K562 treated with DMSO at 1 percent for 4 hours (cell line): ENCODE data around the gene COIL. TPM values are rescaled to one million over a fixed set of nuclear protein-coding genes. Genes with fewer than 3 reads are reported as not detected.

Experiments used
- total RNA-seq: library from RNA; unstranded; fragments of 300-600 nt; gene quantifications from 2 replicates; pipeline ENCODE4 v1.2.3, GENCODE V29; 2022; ENCODE audit not compliant: insufficient read depth

The COIL gene
- total RNA-seq, result 13.0 and 14.6 TPM in 2 replicates

GRCh38 chr17:56960596-56961538 is at the start of gene COIL:
Gene COIL (minus strand): TSS chr17:56961050. CDS start chr17:56961019, 31 bp downstream.

GRCh38 chr17:56977673-56978395 is 17.0 kb upstream of the COIL start, which contains the start of gene SCPEP1:
Gene SCPEP1 (plus strand): TSS chr17:56978131. CDS start chr17:56978160, 29 bp downstream.

DNA sequence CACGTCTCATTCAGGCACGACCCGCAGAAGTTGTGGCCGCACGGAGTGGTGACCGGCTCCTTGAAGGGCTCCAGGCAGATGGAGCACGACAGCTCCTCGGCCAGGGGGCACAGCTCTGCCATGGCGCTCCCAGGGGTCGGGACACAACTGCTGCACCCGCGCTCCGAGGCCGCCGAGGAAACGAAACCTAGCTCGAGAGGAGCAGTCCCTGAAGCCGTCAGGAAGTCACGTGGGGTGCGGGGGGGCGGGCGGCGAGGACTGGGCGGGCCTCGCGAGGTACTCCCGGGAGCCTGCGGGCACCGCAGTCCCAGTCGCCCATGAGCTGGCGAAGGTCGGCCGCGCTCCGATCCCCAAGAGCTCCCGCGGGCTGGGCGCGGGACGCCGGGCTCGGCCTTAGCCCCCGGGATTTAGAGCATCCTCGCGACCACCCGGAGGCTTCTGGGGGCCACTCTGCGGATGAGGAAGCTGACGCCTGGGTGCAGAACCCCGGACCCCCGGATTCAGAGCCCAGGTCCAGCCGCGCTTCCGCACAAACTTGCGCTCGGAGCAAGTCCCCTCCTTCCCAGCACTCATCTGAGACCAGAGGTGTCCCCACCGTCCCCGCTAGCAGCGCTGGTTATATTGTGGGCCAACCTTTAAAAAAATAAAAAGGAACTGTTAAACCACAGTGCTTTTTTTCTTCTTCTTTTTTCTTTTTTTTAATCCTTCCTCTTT is 46.8 kb downstream of the COIL start, which contains the start of gene TRIM25:
Gene TRIM25, minus strand, starts transcription at position 183 of the 714 bp plus-strand sequence. Its CDS starts 61 bp downstream, at position 122.

Other genes with a start within 250 kb of the COIL start
- gene C17orf67, start 127.1 kb downstream of the COIL start, total RNA-seq, result 1.3 TPM in 1 of 2 replicates, not detected in the other
- 2.3 and 3.2 TPM in 2 replicates for gene DGKE, start 126.9 kb downstream of the COIL start, total RNA-seq
- 45.6 and 50.6 TPM in 2 replicates for gene TRIM25, start 47.0 kb downstream of the COIL start, total RNA-seq
- gene SCPEP1, start 17.1 kb upstream of the COIL start, total RNA-seq, result 12.4 and 18.5 TPM in 2 replicates
- 12.3 and 13.9 TPM in 2 replicates for gene AKAP1, start 124.2 kb upstream of the COIL start, total RNA-seq